Central memory CD8-positive, alpha-beta T cell (primary cell): ENCODE data around the gene BEAN1.
A peak's percentile ranks its signal among the peaks of the same experiment; 100 is the strongest.

Experiments
- ATAC-seq: fragments of 150-1000 bp; cut with Tn5 transposase; replicated peaks from 2 replicates; pipeline ENCODE4 v1.10.0; 2022; ENCODE audit warnings: mild to moderate bottlenecking, moderate FRiP score, moderate number of reproducible peaks; ENCODE audit not compliant: poor library complexity, severe bottlenecking; ENCODE audit errors: extremely low read depth
- DNase-seq, 2 donors: peaks; one replicate each; pipeline ENCODE4 v3.0.0; 2021; ENCODE audit warnings: low spot score in 2 of 2
- H3K27ac Mint-ChIP-seq: one replicate; pipeline ENCODE4 v1.8.0; 2022; ENCODE audit warnings: low read depth, mild to moderate bottlenecking, moderate library complexity, mixed read lengths
- H3K27me3 Mint-ChIP-seq: one replicate; pipeline ENCODE4 v1.8.0; 2022; ENCODE audit warnings: mixed read lengths
- H3K36me3 Mint-ChIP-seq: one replicate; pipeline ENCODE4 v1.8.0; 2022; ENCODE audit warnings: mild to moderate bottlenecking, moderate library complexity, mixed read lengths; ENCODE audit not compliant: insufficient read depth
- H3K4me1 Mint-ChIP-seq: one replicate; pipeline ENCODE4 v1.8.0; 2022; ENCODE audit warnings: mixed read lengths
- H3K4me3 Mint-ChIP-seq: one replicate; pipeline ENCODE4 v1.8.0; 2022; ENCODE audit warnings: mild to moderate bottlenecking, moderate library complexity, mixed read lengths
- H3K9me3 Mint-ChIP-seq: one replicate; pipeline ENCODE4 v1.8.0; 2022; ENCODE audit warnings: mixed read lengths

The BEAN1 gene

DNA sequence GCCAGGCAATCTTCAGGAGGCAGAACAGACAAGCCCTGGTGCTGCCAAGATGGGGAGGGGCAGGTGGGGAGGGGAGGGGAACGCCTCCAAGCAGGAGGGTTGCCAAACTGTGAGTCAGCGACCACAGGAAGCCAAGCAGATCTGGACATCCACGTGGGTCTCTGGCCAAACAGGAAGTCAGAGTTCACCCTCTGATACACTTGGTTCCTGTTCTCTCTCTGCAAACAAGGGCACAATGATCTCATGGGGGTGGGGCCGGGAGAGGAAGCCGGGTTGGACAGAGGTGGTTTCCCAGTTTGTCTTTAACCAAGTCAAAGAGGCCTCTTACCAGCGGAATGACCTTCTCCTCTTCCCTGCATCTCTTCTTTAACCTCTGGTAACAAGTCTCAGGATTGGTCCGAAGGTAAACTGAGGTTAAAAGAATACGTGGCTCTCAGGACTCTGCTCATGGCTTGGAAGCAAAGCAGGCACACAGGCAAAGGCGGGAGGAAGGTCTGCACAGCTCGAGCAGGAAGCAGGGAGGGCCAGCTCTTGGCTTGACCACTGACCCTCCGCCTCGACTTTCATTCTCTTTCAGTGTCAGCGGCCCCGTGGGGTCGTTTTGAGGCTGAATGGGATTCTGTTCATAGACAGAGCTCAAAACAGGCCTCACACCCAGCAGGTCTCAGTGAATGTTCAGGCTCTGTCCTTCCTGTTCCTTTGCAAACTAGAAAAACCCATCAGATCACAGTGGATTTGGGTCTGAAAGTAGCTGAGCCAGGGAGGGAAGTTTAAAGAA is 89.9 kb downstream of the BEAN1 start:
- peaks cover 66% of the 10 kb centered on the region for H3K4me1 Mint-ChIP-seq
- DNase-seq = peak; percentile 44 to 59
- H3K4me3 Mint-ChIP-seq = peak overlapping the region; percentile 61
- H3K27me3 Mint-ChIP-seq = no peaks in the 10 kb centered on the region
- peak; percentile 76 for ATAC-seq
- no peaks in the 10 kb centered on the region for H3K9me3 Mint-ChIP-seq
- H3K27ac Mint-ChIP-seq = peak overlapping the region; percentile 94
- peaks cover 7% of the 10 kb centered on the region for H3K36me3 Mint-ChIP-seq

DNA sequence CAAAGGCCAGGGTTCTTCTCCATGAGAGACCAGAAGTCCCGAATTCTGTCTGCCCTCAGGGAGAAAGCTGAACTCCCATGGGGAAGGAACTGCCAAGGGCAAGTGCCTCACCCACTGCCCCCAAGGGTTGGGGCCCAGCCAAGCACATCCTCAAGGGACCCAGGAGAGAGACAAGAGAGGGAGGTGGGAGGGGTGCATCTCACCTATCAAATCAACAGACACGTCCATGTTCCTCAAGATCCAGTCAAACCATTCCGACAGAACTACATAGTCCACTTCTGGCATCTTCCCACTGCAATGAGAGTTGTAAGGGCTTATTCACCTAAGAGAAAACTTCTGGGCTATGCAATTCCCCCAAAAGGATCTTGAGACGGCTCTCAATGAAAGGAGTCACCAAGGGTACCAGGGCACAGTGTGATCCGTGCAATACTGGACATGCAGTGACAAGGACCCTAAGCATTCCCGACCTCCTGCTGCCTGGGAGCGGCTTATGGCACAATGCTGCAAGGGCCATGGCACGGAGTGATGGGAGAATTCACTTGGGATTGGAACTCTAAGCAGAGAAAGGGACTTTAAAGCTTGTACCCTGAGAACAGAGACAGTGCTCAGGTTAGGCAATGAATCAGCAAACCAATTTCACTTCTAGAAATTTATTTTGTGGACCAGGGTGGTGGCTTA is 90.6 kb downstream of the BEAN1 start:
- Mint-ChIP-seq H3K36me3 (peaks cover 11% of the 10 kb centered on the region), H3K27me3 (no peaks in the 10 kb centered on the region), H3K4me3 (peak overlapping the region; percentile 31), H3K27ac (peak overlapping the region; percentile 94), H3K9me3 (no peaks in the 10 kb centered on the region), H3K4me1 (peaks cover 71% of the 10 kb centered on the region)
- no peak for DNase-seq
- ATAC-seq = no peak

DNA sequence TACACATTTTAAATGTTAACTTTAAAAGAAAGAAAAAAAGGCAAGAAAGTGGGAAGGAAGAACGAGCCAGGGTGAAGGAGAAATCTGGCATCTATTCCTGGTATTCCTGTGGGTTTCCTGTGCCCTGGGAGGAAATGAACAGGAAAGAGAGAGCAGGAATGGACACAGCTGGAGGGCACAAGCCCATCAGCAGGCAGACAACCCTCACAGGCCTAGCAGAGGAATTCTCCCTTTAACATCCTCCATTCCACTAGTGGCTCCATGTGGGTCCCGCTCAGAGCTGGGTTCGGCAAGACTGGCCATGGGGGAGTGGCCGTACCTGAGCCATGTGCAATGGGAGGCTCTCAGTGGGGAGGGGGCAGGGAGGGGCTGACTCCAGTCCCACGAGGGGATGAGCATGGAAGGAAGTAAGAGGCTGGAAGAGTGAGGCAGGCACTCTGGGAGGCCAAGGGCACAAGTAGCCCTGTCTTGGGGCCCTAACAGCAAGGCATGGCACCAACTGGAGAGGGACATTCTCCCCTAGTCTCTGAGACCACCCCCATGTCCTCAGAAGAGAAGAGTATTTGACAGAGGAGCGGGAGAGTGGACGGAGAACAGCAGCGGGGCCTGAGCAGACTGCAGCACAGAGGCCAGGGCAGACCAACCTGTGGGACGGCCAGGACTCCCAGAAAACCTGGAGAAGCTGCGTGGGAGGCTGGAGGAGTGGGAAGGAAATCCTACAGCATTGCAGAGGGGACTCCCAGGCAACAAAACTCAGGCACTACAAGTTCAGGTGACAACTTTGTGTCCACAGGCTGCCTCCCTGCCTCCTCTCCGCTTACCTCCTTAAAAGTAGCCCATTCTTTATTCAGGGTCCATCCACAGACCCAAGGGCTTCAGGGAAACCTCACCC is 92.6 kb downstream of the BEAN1 start:
- peak overlapping the region; percentile 73 for H3K4me3 Mint-ChIP-seq
- DNase-seq = no peak
- H3K9me3 Mint-ChIP-seq = no peaks in the 10 kb centered on the region
- ATAC-seq = no peak
- H3K27ac Mint-ChIP-seq = peak overlapping the region; percentile 90
- H3K4me1 Mint-ChIP-seq = peaks cover 90% of the 10 kb centered on the region
- H3K27me3 Mint-ChIP-seq = no peaks in the 10 kb centered on the region
- H3K36me3 Mint-ChIP-seq = peaks cover 16% of the 10 kb centered on the region

DNA sequence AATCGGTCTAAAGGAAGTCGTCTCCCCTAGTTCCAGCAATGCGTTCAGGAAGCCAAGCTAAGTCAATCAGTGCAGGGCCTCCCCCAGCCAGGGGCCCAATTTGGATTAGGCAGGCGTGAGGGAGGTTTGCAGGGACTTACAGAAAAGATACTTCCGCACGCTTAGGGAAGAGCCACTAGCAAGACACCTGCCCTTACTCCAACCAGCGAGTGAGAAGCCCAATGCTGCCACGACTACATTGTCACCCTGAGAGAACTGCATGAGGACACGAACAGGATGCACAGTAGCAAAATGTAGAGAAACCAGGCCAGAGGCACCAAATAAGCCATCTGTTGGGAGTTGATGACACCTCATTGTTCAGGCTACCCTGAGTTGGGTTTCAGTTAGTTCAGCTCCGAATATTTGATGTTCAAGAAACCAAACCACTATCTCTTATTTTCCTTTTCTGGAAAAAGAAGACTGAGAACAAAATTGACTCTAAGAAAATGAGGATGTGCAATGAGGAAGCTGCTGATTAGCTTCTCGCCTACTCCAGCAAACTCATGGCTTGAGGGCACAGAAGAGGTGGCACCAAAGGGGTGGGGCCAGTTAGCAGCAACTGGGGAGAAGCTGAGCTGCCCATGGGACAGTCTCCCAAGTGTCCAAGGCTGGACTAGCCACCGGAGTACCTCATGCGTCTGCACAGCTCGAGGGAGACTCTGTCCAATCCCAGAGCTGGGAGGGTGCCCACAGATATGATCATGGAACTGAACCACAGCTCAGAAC is 93.5 kb downstream of the BEAN1 start:
- peak overlapping the region; percentile 73 for H3K4me3 Mint-ChIP-seq
- no peak for DNase-seq

DNA sequence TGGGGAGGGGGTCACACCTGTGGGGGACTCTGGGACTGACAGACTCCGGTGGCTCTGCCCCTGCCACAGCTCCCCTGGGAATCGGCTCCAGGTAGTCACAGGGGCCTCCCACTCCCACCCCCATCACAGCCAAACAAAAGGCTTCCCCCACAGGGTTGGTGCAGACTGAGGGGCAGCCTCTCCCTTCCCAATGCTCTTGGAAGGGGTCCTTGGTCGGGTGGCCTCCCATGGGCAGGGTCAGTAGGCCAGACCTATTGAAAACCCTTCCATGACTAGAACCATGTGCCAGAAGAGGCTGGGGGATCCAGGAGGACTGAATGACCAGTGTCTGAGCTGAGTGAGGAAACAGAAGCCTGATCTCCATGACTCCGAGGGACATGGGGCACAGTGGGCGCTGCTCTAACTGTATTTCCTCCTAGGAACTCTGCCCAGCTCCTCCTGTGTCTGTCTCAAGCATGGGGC is 94.2 kb downstream of the BEAN1 start:
- ATAC-seq (no peak), DNase-seq (no peak)
- peak overlapping the region; percentile 90 for H3K27ac Mint-ChIP-seq
- peaks cover 90% of the 10 kb centered on the region for H3K4me1 Mint-ChIP-seq
- no peaks in the 10 kb centered on the region for H3K27me3 Mint-ChIP-seq
- no peaks in the 10 kb centered on the region for H3K9me3 Mint-ChIP-seq
- H3K36me3 Mint-ChIP-seq = peaks cover 16% of the 10 kb centered on the region
- H3K4me3 Mint-ChIP-seq = peak overlapping the region; percentile 73

More for the DNA sequence above, 93.5 kb downstream of the BEAN1 start:
- Mint-ChIP-seq H3K9me3 (no peaks in the 10 kb centered on the region), H3K27me3 (no peaks in the 10 kb centered on the region), H3K36me3 (peaks cover 16% of the 10 kb centered on the region), H3K4me1 (peaks cover 90% of the 10 kb centered on the region), H3K27ac (peak overlapping the region; percentile 90)
- no peak for ATAC-seq

DNA sequence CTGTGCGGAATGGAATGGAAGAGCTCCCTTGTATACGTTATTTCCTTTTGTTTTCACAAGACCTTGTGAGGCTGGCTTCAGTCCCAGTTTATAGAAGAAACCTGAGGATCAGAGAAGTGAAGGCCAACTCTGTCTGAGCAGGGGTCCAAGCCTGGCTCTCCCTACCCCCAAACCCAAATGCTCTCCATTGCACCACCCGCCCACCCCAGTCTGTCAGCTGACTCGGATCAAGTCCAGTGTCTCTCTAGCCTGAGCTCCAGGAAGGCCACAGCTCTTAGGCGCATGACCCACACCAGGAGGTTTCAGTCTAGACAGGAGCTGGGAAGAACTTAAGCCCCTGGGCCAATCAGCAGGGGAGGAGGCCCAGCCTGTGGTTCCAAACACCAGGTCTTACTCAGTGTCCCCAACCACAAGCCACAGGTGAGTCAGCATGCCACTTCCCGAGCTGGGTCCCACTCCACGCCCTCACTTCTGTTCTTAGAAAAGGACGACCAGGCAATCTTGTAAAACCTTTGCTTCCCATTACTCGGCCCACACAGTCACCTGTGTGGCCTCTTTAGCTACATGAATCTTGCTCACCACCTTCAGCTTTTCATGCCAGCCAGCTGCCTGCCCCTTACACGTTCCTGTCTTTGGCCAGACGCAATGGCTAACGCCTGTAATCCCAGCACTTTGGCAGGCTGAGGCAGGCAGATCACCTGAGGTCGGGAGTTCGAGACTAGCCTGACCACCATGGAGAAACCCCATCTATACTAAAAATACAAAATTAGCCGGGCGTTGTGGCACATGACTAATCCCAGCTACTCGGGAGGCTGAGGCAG is 95.1 kb downstream of the BEAN1 start:
- H3K4me3 Mint-ChIP-seq = peak overlapping the region; percentile 73
- H3K36me3 Mint-ChIP-seq = peaks cover 16% of the 10 kb centered on the region
- H3K9me3 Mint-ChIP-seq = no peaks in the 10 kb centered on the region
- peak overlapping the region; percentile 90 for H3K27ac Mint-ChIP-seq
- ATAC-seq = peak; percentile 76
- peaks cover 81% of the 10 kb centered on the region for H3K4me1 Mint-ChIP-seq
- peak; percentile 48 to 65 for DNase-seq
- H3K27me3 Mint-ChIP-seq = no peaks in the 10 kb centered on the region

DNA sequence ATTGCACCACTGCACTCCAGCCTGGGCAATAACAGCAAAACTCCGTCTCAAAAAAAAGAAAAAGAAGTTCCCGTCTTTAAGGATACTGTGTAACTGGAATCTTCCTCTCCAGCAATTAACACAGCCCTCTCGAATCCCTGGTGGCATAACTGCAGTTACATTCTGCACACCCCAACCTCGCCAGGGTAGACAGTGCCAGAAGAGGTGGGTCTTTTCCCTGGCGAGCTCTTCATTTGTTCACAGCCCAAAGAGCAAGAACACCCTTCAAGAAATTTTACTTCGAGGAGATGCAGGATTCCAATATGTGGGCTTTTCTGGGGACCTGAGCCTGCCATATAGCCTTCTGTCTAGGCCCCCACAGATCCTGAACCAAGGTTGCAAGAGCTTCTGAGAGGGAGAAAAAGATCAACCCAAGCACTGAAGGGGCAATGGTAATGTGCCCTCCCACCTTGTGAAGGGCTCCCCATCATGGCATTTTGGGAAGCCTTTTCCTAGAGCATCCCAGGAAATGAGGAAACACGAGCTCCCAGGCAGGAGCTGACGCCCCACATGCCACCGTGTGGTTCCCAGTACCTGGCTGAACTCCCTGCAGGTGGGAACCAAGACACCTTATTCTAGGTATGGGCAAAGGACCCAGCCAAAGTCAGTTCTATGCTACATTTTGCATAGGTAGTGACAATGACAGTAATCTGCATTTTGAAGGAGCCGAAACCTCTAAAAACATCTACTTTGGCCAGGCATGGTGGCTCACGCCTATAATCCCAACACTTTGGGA is 95.9 kb downstream of the BEAN1 start:
- peaks cover 73% of the 10 kb centered on the region for H3K4me1 Mint-ChIP-seq
- peak overlapping the region; percentile 90 for H3K27ac Mint-ChIP-seq
- no peaks in the 10 kb centered on the region for H3K9me3 Mint-ChIP-seq
- H3K27me3 Mint-ChIP-seq = no peaks in the 10 kb centered on the region
- H3K36me3 Mint-ChIP-seq = peaks cover 16% of the 10 kb centered on the region
- H3K4me3 Mint-ChIP-seq = peak overlapping the region; percentile 73
- no peak for ATAC-seq
- DNase-seq = no peak

DNA sequence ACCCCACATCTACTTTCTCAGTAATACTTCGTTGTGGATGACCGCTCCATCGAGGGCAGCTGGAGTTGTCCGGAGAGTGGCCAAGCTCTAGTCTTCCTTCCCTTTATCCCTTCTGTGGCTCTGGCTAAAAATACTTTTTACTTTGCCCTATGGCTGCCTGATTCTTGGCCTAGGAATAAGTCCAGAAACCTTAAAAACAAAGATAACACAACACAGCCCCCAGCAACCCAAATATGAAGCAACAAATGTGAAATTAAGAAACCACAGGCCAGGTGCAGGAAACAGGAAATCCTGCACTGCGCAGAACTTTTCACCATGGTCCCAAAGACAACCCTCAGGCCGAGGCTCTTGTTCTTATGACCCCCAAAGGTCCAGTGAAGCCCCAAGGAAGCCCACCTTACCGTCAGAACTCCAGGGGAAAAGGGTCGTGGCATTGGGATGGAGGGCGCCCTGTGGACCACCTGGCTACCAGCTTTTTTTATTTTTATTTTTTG is 96.8 kb downstream of the BEAN1 start:
- peaks cover 73% of the 10 kb centered on the region for H3K4me1 Mint-ChIP-seq
- H3K27me3 Mint-ChIP-seq = no peaks in the 10 kb centered on the region
- peaks cover 16% of the 10 kb centered on the region for H3K36me3 Mint-ChIP-seq
- DNase-seq (peak in 1 of 2 donors; percentile 46), ATAC-seq (peak; percentile 68)
- H3K9me3 Mint-ChIP-seq = no peaks in the 10 kb centered on the region
- H3K27ac Mint-ChIP-seq = peak overlapping the region; percentile 90
- peak overlapping the region; percentile 73 for H3K4me3 Mint-ChIP-seq

DNA sequence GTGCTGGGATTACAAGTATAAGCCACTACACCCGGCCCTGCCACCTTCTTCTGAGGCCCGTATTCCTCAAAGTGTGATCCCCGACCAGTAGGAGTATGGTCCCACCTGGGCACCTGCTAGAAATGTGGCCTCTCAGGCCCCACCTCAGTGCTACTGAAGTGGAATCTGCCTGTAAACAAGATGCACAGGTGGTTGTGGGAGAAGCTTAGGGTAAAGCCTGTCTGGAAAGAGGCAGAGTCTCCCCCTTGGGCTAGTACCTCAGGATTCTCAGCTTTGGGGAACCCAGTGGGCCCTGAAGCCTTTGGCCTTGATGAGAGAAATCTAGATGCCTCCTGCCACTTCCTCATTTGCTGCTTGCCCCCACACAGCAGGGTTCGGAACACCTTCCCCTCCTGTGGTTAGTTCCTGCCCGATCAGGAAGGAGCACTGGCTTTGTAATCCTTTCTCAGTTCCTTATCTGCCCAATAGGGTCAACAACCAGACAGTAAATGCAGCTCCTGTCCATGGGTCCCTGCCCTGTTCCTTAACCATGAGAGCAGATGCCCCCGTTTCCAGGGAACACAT is 97.6 kb downstream of the BEAN1 start:
- Mint-ChIP-seq H3K4me3 (peak overlapping the region; percentile 73), H3K27me3 (no peaks in the 10 kb centered on the region), H3K27ac (peak overlapping the region; percentile 90), H3K4me1 (peaks cover 66% of the 10 kb centered on the region), H3K9me3 (no peaks in the 10 kb centered on the region), H3K36me3 (peaks cover 16% of the 10 kb centered on the region)
- DNase-seq (no peak), ATAC-seq (peak; percentile 20)

DNA sequence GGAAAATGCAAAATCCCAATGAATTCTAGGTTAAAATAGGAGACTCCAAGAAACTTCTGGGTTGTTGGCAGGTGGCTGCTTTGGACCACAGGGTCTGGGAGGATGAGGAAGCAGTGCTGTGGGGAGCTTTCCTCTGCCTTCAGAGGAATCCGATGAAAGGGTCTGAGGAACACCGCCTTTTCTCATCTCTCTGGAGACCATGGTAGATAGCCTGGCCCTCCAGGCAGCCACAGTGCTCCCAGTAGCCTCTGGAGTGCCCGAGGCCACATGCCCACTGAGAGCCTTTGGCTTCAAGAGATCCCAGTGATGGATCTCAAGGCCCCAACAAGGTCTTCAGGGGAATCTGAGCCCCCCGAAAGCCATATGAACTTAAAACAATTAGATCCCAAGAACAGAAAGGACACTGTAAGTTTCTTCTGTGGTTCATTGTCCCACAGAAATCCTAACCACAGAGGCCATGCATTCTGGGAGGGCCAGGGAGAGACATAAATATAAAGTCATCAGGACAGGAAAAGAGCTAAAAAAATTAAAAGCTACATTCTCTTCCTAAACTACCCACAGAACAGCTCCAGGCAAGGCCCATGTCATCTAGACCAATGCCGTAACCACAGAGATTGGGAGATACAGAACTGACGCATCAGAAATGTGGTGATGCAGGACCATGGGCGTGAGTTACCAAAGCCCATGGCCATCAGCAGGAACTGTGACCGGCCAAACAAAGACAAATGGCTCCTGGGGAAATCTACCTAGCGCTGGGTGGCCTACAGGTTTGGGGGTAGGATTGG is 98.5 kb downstream of the BEAN1 start:
- DNase-seq = no peak
- H3K4me3 Mint-ChIP-seq = no peak overlapping the region
- H3K4me1 Mint-ChIP-seq = peaks cover 57% of the 10 kb centered on the region
- no peak for ATAC-seq
- H3K36me3 Mint-ChIP-seq = peaks cover 10% of the 10 kb centered on the region
- H3K27ac Mint-ChIP-seq = peak overlapping the region; percentile 90
- no peaks in the 10 kb centered on the region for H3K9me3 Mint-ChIP-seq
- no peaks in the 10 kb centered on the region for H3K27me3 Mint-ChIP-seq
